ENCODE measurements around the gene SRGAP1. TPM values are rescaled to one million over a fixed set of nuclear protein-coding genes. Genes with fewer than 3 reads are reported as not detected.

SRGAP1 gene
- total RNA-seq, 1 donor from 2014 or later = 7.4 TPM

GRCh38 chr12:64103825-64104740, 259.6 kb downstream of the SRGAP1 start:
- no peaks in the 10 kb centered on the region for H3K27me3 ChIP-seq
- H3K36me3 ChIP-seq = no peaks in the 10 kb centered on the region
- DNase-seq (ENCODE audit: extremely low spot score in 2 of 2) = no peak
- peak overlapping the region; percentile 17 for H3K27ac ChIP-seq
- no peak overlapping the region for H3K4me3 ChIP-seq
- intact Hi-C loops (cut with DNase I) = no loop called here
- no peaks in the 10 kb centered on the region for H3K9me3 ChIP-seq
- peaks cover 6% of the 10 kb centered on the region for H3K4me1 ChIP-seq
- TF ChIP-seq CTCF (IDR thresholded peaks at IDR 0.05) = no peak
- no peak for TF ChIP-seq POLR2A (IDR thresholded peaks at IDR 0.05)
- no peak for TF ChIP-seq POLR2AphosphoS5 (IDR thresholded peaks at IDR 0.05; ENCODE audit: insufficient read depth in 1 of 2, low read depth in 1 of 2)

- Histone ChIP-seq H3K36me3 (no peaks in the 10 kb centered on the region), H3K4me1 (no peaks in the 10 kb centered on the region), H3K27ac (no peak overlapping the region), H3K4me3 (no peak overlapping the region), H3K27me3 (no peaks in the 10 kb centered on the region), H3K9me3 (no peaks in the 10 kb centered on the region)
- no peak for DNase-seq (ENCODE audit: extremely low spot score in 2 of 2)
- intact Hi-C loops (cut with DNase I) = no loop called here
- no peak for TF ChIP-seq POLR2A (IDR thresholded peaks at IDR 0.05)
- no peak for TF ChIP-seq CTCF (IDR thresholded peaks at IDR 0.05)
- no peak for TF ChIP-seq POLR2AphosphoS5 (IDR thresholded peaks at IDR 0.05; ENCODE audit: insufficient read depth in 1 of 2, low read depth in 1 of 2)
These were observed 260.5 kb downstream of the SRGAP1 start for GRCh38 chr12:64105026-64105425.

- Histone ChIP-seq H3K4me3 (no peak overlapping the region), H3K4me1 (no peaks in the 10 kb centered on the region), H3K36me3 (peaks cover 0 to 4% of the 10 kb centered on the region in 2 donors), H3K27ac (no peak overlapping the region), H3K27me3 (no peaks in the 10 kb centered on the region), H3K9me3 (no peaks in the 10 kb centered on the region)
- intact Hi-C loops (cut with DNase I) = no loop called here
- TF ChIP-seq CTCF (IDR thresholded peaks at IDR 0.05) (no peak), POLR2A (IDR thresholded peaks at IDR 0.05) (no peak), POLR2AphosphoS5 (IDR thresholded peaks at IDR 0.05; ENCODE audit: insufficient read depth in 1 of 2, low read depth in 1 of 2) (no peak)
- no peak for DNase-seq (ENCODE audit: extremely low spot score in 2 of 2)
These were observed 263.3 kb downstream of the SRGAP1 start for GRCh38 chr12:64107776-64108175.

- TF ChIP-seq POLR2A (IDR thresholded peaks at IDR 0.05) (no peak), POLR2AphosphoS5 (IDR thresholded peaks at IDR 0.05; ENCODE audit: insufficient read depth in 1 of 2, low read depth in 1 of 2) (no peak), CTCF (IDR thresholded peaks at IDR 0.05) (no peak)
- H3K4me3 ChIP-seq = no peak overlapping the region
- H3K9me3 ChIP-seq = no peaks in the 10 kb centered on the region
- H3K27me3 ChIP-seq = no peaks in the 10 kb centered on the region
- no peaks in the 10 kb centered on the region for H3K4me1 ChIP-seq
- DNase-seq (ENCODE audit: extremely low spot score in 2 of 2) = no peak
- peaks cover 0 to 4% of the 10 kb centered on the region in 2 donors for H3K36me3 ChIP-seq
- no peak overlapping the region for H3K27ac ChIP-seq
- intact Hi-C loops (cut with DNase I) = no loop called here
These were observed 265.2 kb downstream of the SRGAP1 start for GRCh38 chr12:64109706-64110105.

- H3K9me3 ChIP-seq = no peaks in the 10 kb centered on the region
- TF ChIP-seq CTCF (IDR thresholded peaks at IDR 0.05) = no peak
- TF ChIP-seq POLR2AphosphoS5 (IDR thresholded peaks at IDR 0.05; ENCODE audit: insufficient read depth in 1 of 2, low read depth in 1 of 2) = no peak
- TF ChIP-seq POLR2A (IDR thresholded peaks at IDR 0.05) = no peak
- no peaks in the 10 kb centered on the region for H3K4me1 ChIP-seq
- intact Hi-C loops (cut with DNase I) = no loop called here
- no peaks in the 10 kb centered on the region for H3K27me3 ChIP-seq
- peaks cover 0 to 4% of the 10 kb centered on the region in 2 donors for H3K36me3 ChIP-seq
- H3K27ac ChIP-seq = no peak overlapping the region
- no peak for DNase-seq (ENCODE audit: extremely low spot score in 2 of 2)
- H3K4me3 ChIP-seq = no peak overlapping the region
These were observed 266.4 kb downstream of the SRGAP1 start for GRCh38 chr12:64110864-64111263.

Measured in vagina (tissue), 2 donors.